ENCODE results near the gene DLG5. TPM values are rescaled to one million over a fixed set of nuclear protein-coding genes. Genes with fewer than 3 reads are reported as not detected.

DLG5 gene
- total and polyA plus RNA-seq, 9 of the 15 experiments (the other 6 are each of a cell fraction or from before 2014, with no cell fraction given) = 1.4 to 26.8 (median 11.2) TPM

DNA sequence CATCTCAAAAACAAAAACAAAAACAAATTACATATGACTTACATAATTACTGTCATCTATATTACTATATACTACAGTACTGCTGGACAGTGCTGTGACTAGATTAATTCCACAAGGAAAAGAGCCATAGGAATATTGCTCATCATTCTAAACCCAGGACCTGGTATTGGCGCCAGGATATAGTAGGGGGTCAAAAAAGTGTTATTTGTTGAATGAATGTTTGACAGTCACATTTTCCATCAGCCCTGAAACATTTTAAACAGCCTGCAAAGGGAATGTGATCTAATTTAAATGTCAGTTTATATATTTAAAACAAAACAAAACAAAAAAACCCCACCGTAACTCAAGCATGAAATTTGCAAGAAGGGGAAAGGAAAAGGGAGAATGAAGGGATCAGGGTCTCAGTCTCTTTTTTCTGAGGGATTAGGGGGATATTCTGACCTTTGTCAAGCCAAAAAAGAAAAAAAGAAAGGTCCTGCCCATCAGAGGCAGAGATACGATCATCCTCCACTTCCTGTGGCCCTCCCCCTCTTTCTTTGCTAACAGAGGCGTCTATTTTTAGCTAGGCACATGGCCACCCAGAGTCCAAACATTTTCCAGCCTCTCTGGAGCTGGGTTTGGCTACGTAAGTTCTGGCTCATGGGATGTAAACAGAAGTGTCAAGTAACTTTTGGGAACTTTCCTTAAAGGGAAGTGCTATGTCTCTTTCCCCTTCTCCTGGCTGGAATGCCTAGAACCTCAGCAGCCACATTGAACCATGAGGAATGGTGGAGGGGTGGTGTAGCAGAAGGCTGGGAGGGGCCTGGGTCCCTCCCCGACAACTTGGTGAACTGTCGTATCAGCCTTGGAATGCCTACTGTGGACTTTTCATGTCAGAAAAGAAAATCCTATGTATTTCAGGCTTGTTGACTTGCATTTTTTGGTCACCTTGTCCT is 44.6 kb upstream of the DLG5 start (continued):
- no peak for TF ChIP-seq CEBPG (CRISPR knock-in tag; IDR thresholded peaks at IDR 0.05)
- TF ChIP-seq CEBPG (tag; conservative IDR thresholded peaks at IDR 0.05 in 1 of 2, IDR thresholded peaks at IDR 0.05 in 1 of 2) = no peak
- TF ChIP-seq HOMEZ (CRISPR knock-in tag; IDR thresholded peaks at IDR 0.05) = no peak; the same call in 1 of the 2 replicates
- no peak for TF ChIP-seq ZFP30 (CRISPR knock-in tag; IDR thresholded peaks at IDR 0.05; ENCODE audit: borderline replicate concordance)
- peak; percentile 54; the same call in 1 of the 2 replicates for TF ChIP-seq TOE1 (IDR thresholded peaks at IDR 0.05; ENCODE audit: borderline replicate concordance)
- TF ChIP-seq TOE1 (CRISPR knock-in tag; IDR thresholded peaks at IDR 0.05; ENCODE audit: borderline replicate concordance, low read depth) = no peak
- peak; percentile 97 for TF ChIP-seq RNF2 (IDR thresholded peaks at IDR 0.05)
- no peak for TF ChIP-seq STAG1 (CRISPR knock-in tag; IDR thresholded peaks at IDR 0.05; ENCODE audit: borderline replicate concordance)
- TF ChIP-seq SIN3B (IDR thresholded peaks at IDR 0.05; ENCODE audit: low read depth) = no peak
- TF ChIP-seq HMG20B (CRISPR knock-in tag; IDR thresholded peaks at IDR 0.05) = no peak
- TF ChIP-seq TGIF2 (CRISPR knock-in tag; IDR thresholded peaks at IDR 0.05) = no peak
- TF ChIP-seq ZBTB8A (IDR thresholded peaks at IDR 0.05; ENCODE audit: partially characterized antibody) = no peak
- TF ChIP-seq, protein P1, sequence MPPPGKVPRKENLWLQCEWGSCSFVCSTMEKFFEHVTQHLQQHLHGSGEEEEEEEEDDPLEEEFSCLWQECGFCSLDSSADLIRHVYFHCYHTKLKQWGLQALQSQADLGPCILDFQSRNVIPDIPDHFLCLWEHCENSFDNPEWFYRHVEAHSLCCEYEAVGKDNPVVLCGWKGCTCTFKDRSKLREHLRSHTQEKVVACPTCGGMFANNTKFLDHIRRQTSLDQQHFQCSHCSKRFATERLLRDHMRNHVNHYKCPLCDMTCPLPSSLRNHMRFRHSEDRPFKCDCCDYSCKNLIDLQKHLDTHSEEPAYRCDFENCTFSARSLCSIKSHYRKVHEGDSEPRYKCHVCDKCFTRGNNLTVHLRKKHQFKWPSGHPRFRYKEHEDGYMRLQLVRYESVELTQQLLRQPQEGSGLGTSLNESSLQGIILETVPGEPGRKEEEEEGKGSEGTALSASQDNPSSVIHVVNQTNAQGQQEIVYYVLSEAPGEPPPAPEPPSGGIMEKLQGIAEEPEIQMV (tag; conservative IDR thresholded peaks at IDR 0.05; ENCODE audit: low read depth) = peak; percentile 61
- TF ChIP-seq NR3C1 (CRISPR knock-in tag; IDR thresholded peaks at IDR 0.05) = no peak
- TF ChIP-seq, protein P2, sequence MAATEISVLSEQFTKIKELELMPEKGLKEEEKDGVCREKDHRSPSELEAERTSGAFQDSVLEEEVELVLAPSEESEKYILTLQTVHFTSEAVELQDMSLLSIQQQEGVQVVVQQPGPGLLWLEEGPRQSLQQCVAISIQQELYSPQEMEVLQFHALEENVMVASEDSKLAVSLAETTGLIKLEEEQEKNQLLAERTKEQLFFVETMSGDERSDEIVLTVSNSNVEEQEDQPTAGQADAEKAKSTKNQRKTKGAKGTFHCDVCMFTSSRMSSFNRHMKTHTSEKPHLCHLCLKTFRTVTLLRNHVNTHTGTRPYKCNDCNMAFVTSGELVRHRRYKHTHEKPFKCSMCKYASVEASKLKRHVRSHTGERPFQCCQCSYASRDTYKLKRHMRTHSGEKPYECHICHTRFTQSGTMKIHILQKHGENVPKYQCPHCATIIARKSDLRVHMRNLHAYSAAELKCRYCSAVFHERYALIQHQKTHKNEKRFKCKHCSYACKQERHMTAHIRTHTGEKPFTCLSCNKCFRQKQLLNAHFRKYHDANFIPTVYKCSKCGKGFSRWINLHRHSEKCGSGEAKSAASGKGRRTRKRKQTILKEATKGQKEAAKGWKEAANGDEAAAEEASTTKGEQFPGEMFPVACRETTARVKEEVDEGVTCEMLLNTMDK (IDR thresholded peaks at IDR 0.05; ENCODE audit: borderline replicate concordance, insufficient read depth, low read depth, low read length, poor library complexity, severe bottlenecking) = no peak
- no peak for TF ChIP-seq POLR2G (IDR thresholded peaks at IDR 0.05; ENCODE audit: low read depth, low read length)
- TF ChIP-seq POU5F1 (IDR thresholded peaks at IDR 0.05; ENCODE audit: borderline replicate concordance, low read depth, low read length, partially characterized antibody) = no peak
- no peak for TF ChIP-seq SIRT6 (IDR thresholded peaks at IDR 0.05; ENCODE audit: low read depth, low read length)
- TF ChIP-seq ZBTB12 (CRISPR knock-in tag; IDR thresholded peaks at IDR 0.05) = no peak
- TF ChIP-seq ZFX (CRISPR knock-in tag; IDR thresholded peaks at IDR 0.05) = no peak
